NCI-H2029 treated with DMSO at 0.1 percent for 48 hours (cell line): ENCODE measurements around the gene AFM.
"Not testable (repeated sequence)": the region's sequence is repeated elsewhere in the genome, so short reads cannot be mapped to it uniquely, and the experiment has no call there.

Experiments
- DNase-seq: peaks from one replicate; lab custom pipeline; 2025; lab: John Stamatoyannopoulos, UW

The AFM gene

DNA sequence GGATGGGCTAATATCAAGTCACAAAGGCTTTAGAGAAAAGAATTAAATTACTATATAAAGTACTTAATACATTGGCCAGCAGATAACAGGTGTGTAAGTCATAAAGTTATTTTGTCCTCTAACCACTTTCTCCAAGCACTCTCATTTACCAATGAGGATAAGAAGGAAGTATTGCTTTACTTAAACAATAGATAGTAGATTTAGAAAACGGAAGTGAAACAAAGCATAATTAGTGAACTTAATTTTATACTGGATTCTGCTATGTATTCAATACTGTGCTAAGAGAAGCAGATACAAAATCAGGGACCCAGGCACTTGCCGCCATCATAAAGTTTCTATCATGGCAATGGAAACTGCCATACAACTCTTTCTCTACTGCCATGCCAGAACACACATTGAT is 24.0 kb downstream of the AFM start:
- DNase-seq, result no peak

DNA sequence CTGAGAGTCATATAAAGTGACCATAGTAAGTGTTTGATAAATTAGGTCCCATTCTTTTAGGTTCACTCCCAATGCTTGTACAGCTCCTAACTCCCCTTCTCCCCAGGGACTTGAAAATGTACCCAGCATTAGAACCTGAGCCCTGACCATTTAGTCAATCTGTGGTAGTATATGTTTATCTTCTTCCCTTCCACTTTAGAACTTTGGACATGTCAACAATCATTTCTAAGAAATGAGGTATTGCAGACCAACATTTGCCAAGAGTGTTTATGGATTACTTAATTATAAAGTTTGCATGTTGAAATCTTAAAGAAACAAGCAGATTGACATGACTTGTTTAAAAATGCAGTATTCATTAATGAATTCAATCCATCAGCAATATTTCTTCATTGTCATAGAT is 26.0 kb downstream of the AFM start:
- DNase-seq, result no peak

DNA sequence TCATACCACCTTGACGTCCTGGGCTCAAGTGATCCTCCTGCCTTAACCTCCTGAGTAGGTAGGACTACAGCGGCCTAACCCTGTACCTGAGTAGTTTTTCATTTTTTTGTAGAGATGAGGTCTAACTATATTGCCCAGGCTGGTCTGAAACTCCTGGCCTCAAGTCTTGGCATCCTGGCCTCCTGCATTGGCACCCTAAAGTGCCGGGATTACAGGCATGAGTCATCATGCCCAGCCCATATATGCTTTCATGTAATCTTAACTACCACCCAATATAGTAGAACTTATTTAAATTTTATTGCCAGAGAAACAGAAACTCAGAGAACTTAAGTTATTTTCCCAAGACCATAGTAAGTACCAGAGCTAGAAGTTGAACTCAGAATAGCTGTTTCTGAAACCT is 27.1 kb downstream of the AFM start:
- no peak for DNase-seq

DNA sequence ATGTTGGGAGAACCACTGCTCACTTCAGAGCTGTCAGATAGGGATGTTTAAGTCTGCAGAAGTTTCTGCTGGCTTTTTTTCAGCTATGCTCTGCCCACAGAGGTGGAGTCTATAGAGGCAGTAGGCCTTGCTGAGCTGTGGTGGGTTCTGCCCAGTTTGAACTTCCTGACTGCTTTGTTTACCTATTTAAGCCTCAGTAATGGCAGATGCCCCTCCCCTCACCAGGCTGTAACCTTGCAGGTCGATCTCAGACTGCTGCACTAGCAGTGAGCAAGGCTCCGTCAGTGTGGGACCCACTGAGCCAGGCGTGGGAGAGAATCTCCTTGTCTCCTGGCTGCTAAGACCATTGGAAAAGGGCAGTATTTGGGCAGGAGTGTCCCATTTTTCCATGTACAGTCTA is 36.8 kb downstream of the AFM start:
- no peak for DNase-seq

DNA sequence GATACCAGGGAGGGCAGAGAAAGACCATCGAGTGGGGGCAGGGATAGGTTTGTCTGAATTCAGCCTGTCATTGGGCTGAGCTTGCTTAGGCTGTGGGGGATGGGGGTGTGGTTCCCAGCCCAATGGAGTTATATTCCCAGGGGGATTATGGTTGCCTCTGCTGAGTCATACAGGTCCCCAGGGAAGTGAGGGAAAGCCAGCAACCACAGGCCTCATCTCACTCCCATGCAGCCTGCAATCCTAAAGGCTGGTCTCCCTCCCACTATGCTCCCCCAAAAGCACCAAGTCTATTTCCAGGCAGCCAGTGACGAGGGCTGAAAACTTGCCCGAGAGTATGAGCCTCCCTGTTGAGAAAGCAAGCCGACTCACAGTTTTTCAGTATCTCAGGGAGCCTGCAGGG is 39.3 kb downstream of the AFM start:
- no peak for DNase-seq

DNA sequence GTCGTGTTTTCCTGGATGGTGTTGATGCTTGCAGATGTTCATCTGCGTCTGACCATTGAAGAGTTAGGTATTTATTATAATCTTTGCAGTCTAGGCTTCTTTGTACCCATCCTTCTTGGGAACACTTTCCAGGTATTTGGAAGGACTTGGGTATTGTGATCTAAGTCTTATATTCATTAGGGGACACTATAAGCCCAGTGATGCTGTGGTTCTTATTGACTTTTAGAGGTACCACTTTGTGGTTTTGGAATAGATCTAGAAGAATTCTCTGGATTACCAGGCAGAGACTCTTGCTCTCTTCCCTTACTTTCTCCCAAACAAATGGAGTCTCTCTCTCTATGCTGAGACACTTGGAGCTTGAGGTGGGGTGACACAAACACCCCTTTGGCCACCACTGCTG is 41.6 kb downstream of the AFM start:
- DNase-seq, result no peak

DNA sequence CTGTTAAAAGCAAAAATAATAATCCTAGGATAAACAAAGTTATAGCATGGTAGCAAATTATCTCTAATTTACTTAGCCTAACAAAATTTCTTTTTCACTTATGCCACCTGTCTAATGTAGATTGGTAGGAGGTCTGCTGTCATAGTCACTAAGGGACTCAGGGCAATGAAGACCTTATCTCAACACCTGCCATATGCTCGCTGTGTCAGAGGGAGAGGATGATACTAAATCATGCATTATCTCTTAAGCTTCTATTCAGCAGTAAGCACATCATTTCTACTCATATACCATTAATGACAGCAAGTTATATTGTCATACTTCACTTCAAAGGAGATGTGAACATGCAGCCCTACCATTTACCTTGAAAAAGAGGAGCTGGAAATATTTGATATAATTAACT is 44.1 kb downstream of the AFM start:
- no peak for DNase-seq

DNA sequence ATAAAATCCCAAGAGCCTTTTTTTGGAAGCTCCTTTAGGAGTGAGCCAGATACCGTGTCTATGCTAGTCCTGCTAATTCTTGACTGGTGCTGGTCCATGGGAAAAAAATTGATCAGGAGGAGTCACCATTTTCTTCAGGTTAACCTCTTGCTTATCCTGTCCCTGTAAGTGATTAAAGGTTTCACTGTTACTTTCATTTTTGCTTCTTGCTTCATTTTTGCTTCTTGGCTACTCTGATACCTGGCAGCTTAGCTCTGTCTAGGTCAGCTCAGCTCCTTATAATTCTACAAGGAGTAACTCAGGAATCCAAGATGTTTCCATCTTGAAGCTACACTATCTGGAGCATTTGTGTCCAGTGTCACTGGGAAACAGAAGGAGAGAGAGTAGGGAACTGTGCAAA is 45.7 kb downstream of the AFM start:
- no peak for DNase-seq

DNA sequence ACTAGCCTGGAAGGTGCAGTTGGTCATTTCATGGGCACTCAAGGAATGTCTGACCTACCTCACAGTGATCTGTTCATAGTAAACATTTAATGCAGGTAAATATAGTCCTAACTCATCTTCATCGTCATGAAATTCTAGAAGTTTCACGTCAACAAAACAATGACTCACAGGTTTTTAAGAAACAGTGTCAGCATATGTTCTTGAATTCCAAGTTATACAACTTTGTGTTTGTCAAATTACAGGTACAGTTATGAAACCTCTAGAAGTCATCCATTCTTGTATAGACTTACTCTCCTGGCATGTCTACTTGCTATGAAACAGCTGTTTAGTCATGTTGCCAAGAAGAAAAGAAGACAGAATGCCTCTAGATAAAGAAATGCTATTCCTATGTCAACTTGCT is 46.6 kb downstream of the AFM start:
- DNase-seq, result no peak

DNA sequence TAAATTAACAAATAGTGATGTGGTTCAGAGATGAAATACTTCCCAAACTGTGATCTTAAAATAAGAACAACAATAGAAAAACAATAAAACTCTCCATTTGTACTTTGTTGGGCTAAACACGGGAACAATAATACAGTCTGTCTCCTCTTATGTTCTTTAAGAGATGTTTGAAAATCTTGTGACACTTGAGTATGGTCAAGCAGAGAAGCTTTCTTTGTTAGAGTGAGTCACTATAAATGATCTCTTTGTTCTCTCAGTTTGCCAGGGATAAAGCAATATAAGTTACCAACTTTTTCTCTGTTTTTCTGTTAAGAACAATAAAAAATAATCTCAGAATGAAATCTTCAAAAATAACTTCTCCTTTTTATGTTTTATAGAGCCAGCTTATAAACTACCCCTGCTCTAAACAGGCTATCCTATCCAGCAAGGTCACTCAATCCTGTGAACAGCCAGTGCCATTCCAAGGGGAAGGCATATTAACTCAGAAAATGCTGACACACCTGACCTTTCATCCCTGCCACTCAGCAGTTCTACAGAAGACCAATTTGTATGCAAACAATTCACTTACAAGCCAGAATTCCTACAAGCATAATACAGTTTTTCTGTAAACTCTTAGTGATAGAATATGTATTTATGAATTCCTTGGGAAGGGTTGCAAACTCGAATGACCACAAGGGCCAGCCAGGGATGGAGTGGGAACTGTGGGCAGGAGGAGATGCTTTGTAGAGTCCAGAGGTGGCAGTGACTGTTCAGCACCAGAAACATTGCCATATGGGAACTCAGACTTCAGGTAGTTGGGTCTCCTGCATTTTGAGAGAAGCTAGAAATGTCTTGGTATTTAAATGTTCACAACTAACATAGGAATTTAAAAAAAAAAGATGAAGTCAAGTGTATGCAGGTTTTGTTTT is 52.2 kb downstream of the AFM start:
- no peak for DNase-seq

DNA sequence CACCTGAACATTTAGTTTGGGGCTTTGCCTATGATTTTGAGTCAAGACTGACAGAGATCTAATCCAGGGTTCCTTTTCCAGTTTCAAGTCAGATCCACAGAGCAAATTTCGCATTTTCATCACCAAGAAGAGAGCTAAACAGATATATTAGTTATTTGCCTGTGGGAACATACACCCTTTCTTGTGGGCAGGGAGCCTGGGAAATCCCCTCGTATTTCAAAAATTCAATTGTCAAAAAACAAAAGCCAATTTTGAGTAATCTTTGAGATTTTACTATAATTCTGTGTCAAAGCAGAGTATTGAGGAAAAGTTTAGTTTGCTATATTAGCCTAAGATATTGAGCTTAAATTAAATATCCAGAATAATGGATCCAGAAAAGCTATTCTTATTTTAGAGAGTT is 56.6 kb downstream of the AFM start:
- DNase-seq, result no peak

DNA sequence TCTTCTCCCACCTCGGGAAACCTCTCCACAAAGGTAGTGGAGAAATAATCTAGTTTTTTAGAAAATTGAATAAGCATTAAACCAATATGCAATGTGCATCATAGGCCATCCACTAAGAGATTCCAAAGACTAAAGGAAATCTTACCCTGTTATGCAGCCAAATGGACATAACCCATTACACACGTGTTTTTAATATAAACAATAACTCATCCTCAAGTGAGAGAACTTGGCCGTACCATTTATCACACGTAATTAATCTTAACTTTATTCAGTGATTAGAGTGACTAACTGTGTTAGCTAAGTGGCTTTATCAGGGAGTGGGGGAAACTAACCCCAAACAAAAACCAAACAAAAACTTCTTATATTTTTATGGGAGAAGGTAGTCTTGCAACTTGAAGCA is 57.8 kb downstream of the AFM start:
- no peak for DNase-seq

DNA sequence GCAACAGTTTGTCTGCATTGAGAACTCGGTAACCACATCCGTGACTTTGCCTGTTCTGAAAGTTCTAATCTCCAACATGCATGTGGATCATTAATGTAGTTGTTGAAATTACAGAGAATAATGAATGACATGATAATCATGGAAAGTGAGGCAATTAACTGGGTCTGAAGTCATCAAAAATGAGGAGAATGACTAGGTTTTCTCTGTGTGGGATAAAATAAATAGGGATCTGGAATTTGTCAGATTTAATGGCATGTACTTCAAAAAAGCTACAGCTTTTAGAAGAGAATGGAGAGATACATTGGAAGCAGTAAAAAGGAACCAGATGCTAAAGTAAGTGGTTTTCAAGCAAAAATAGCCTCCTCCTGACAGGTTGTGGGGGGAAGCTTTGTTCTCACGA is 59.3 kb downstream of the AFM start:
- DNase-seq, result no peak

DNA sequence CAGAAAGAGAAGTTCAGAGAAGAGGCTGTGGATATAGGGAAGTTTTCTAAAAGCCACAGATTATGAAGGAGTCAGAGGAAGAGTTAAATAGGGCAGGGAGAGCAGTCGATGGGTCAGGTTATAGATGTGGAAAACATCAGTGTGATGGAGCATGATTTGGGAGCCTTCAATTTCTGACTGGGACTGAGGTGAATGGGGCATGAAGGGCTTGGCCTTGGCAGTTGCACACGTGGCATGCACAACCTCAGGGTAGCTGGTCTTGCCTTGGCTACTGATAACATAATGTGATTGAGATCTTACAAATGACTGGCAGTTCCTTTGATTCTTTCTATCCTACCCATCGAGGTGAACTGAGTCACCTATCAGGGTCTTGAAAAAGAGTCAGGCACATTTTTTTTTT is 59.7 kb downstream of the AFM start:
- no peak for DNase-seq

DNA sequence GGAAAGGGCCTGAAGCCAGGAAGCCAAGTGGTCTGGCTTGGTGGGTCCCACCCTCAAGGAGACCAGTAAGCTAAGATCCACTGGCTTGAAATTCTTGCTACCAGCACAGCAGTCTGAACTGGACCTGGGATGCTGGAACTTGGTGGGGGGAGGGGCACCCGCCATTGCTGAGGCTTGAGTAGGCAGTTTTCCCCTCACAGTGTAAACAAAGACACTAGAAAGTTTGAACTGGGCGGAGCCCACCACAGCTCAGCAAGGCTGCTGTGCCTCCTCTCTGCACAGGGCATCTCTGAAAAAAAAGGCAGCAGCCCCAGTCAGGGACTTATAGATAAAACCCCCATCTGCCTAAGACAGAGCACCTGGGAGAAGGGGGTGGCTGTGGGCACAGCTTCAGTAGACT is 63.1 kb downstream of the AFM start:
- no peak for DNase-seq

DNA sequence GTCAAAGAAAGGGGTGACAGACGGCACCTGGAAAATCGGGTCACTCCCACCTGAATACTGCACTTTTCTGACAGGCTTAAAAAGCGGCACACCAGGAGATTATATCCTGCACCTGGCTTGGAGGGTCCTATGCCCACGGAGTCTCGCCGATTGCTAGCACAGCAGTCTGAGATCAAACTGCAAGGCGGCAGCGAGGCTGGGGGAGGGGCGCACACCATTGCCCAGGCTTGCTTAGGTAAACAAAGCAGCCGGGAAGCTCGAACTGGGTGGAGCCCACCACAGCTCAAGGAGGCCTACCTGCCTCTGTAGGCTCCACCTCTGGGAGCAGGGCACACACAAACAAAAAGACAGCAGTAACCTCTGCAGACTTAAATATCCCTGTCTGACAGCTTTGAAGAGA is 69.3 kb downstream of the AFM start:
- not testable (repeated sequence) for DNase-seq
